Panc1 (cell line): Measurements from ENCODE around the gene PSMD7. TPM values are rescaled to one million over a fixed set of nuclear protein-coding genes. Genes with fewer than 3 reads are reported as not detected.

Source experiments
- ATAC-seq: fragments of 200-7000 bp; cut with Tn5 transposase; 2 replicates; pipeline ENCODE4 v1.9.1; 2020; ENCODE audit warnings: mild to moderate bottlenecking, moderate library complexity
- BruUV-seq: library from RNA; stranded (reverse); fragments of 400-500 nt; replicated peaks from 2 replicates; lab custom pipeline; 2021; lab: Mats Ljungman, UMichigan
- CTCF ChIA-PET: fragments of 300-600 bp; sonication (Branson Sonifier 250); formaldehyde crosslinking; loops from one replicate; lab custom pipeline; 2022; ENCODE audit warnings: antibody characterized with exemption; lab: Charles Lee
- POLR2A ChIA-PET: fragments of 300-600 bp; sonication (Branson Sonifier 250); formaldehyde crosslinking; loops from one replicate; lab custom pipeline; 2022; ENCODE audit warnings: antibody characterized with exemption; lab: Charles Lee
- DNase-seq: peaks from one replicate; pipeline ENCODE4 v3.0.0-alpha.2; 2010; ENCODE audit warnings: low read depth, low spot score
- H3K27ac ChIP-seq: 2 replicates; pipeline ENCODE4 v1.5.1; 2011; ENCODE audit warnings: mild to moderate bottlenecking, low read length, inconsistent platforms
- H3K27me3 ChIP-seq: fragments of 200-500 bp; sonication (Bioruptor generic); 2 replicates; pipeline ENCODE4 v1.6.0; 2014; ENCODE audit warnings: low read length, inconsistent platforms; ENCODE audit not compliant: control insufficient read depth, insufficient read depth
- H3K36me3 ChIP-seq: fragments of 200-500 bp; sonication (Bioruptor generic); 2 replicates; pipeline ENCODE4 v1.5.1; 2014; ENCODE audit warnings: inconsistent platforms, mild to moderate bottlenecking, low read length, moderate library complexity; ENCODE audit not compliant: control insufficient read depth, insufficient read depth
- H3K4me1 ChIP-seq: 2 replicates; pipeline ENCODE4 v1.5.1; 2011; ENCODE audit warnings: inconsistent platforms, mild to moderate bottlenecking, low read length, moderate library complexity; ENCODE audit not compliant: control insufficient read depth, insufficient read depth
- H3K4me3 ChIP-seq, 2 experiments: 2 replicates each; pipeline ENCODE4 v1.5.1; 2011 to 2012; ENCODE audit warnings: low read depth in 2 of 2, low read length in 2 of 2, mild to moderate bottlenecking in 2 of 2, inconsistent platforms in 1 of 2, moderate library complexity in 1 of 2
- H3K9me3 ChIP-seq: fragments of 200-500 bp; sonication (Bioruptor generic); 2 replicates; pipeline ENCODE4 v1.5.1; 2014; ENCODE audit warnings: low read depth, mild to moderate bottlenecking, inconsistent platforms, low read length, moderate library complexity; ENCODE audit not compliant: control insufficient read depth, insufficient read depth
- POLR2AphosphoS5 ChIP-seq: IDR thresholded peaks from 2 replicates; pipeline ENCODE4 v1.6.1; 2012; ENCODE audit warnings: mild to moderate bottlenecking, low read depth, low read length, moderate library complexity
- SIN3A ChIP-seq: IDR thresholded peaks from 2 replicates; pipeline ENCODE4 v1.6.1; 2012; ENCODE audit warnings: low read depth, mild to moderate bottlenecking, low read length, moderate library complexity, borderline replicate concordance; ENCODE audit not compliant: insufficient read depth
- TCF7L2 ChIP-seq: IDR thresholded peaks from 2 replicates; pipeline ENCODE4 v1.6.1; 2011; ENCODE audit warnings: mild to moderate bottlenecking, low read depth, low read length, inconsistent platforms
- in situ Hi-C: cut with HindIII; loops from 2 replicates; pipeline ENCODE4 v1.10.0; 2016; ENCODE audit warnings: low sequenced_read_pairs, low pct_unique_long_range_greater_than_20kb
- intact Hi-C: fragments of 100-400 bp; cut with micrococcal nuclease; formaldehyde crosslinking; loops from one replicate; pipeline ENCODE4 v1.10.0; 2022; ENCODE audit not compliant: unreplicated experiment
- total RNA-seq: library from RNA; stranded (reverse); gene quantifications from one replicate; pipeline ENCODE4 v1.2.1, GENCODE V29; 2021; ENCODE audit not compliant: unreplicated experiment
- TF ChIP-seq, protein P1 (sequence below), 2 experiments: IDR thresholded peaks; 2 replicates each; pipeline ENCODE4 v1.6.1; 2011 to 2012; ENCODE audit warnings: low read depth in 2 of 2, control low read depth in 1 of 2, low read length in 1 of 2, mild to moderate bottlenecking in 1 of 2, moderate library complexity in 1 of 2; ENCODE audit not compliant: insufficient read depth in 1 of 2
- TF ChIP-seq, protein P2 (sequence below): fragments of 450-650 bp; IDR thresholded peaks from 2 replicates; pipeline ENCODE4 v1.5.1; 2017; ENCODE audit warnings: mild to moderate bottlenecking

PSMD7 gene
- total RNA-seq, 1 experiment from 2014 or later = 83.9 TPM

DNA sequence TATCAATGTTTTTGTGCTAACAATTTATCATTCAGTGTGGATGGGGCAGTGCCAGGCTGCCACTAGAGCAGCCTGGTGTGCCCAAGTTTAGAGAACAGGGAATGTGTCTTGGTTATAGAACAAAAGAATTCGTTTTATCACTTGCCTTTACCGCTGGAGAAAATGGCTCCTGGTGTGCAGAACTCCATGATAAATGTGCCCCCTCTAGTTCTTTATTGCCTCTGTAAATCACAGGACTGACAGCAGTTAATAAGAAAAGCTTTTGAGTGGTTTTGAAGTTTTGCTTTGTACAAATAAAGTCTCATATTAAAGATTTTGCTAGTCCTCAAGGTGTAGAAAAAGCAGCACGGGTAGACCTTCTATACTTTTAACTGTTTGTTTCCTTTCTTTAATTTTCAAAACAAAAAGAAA, 28.2 kb upstream of the PSMD7 start:
- Histone ChIP-seq H3K4me1 (no peaks in the 10 kb centered on the region), H3K27ac (no peak overlapping the region), H3K9me3 (no peaks in the 10 kb centered on the region), H3K4me3 (no peak overlapping the region), H3K36me3 (no peaks in the 10 kb centered on the region), H3K27me3 (peaks cover 2% of the 10 kb centered on the region; the same call in 1 of the 2 replicates)
- in situ Hi-C loops = no loop called here
- TF ChIP-seq, protein P1, sequence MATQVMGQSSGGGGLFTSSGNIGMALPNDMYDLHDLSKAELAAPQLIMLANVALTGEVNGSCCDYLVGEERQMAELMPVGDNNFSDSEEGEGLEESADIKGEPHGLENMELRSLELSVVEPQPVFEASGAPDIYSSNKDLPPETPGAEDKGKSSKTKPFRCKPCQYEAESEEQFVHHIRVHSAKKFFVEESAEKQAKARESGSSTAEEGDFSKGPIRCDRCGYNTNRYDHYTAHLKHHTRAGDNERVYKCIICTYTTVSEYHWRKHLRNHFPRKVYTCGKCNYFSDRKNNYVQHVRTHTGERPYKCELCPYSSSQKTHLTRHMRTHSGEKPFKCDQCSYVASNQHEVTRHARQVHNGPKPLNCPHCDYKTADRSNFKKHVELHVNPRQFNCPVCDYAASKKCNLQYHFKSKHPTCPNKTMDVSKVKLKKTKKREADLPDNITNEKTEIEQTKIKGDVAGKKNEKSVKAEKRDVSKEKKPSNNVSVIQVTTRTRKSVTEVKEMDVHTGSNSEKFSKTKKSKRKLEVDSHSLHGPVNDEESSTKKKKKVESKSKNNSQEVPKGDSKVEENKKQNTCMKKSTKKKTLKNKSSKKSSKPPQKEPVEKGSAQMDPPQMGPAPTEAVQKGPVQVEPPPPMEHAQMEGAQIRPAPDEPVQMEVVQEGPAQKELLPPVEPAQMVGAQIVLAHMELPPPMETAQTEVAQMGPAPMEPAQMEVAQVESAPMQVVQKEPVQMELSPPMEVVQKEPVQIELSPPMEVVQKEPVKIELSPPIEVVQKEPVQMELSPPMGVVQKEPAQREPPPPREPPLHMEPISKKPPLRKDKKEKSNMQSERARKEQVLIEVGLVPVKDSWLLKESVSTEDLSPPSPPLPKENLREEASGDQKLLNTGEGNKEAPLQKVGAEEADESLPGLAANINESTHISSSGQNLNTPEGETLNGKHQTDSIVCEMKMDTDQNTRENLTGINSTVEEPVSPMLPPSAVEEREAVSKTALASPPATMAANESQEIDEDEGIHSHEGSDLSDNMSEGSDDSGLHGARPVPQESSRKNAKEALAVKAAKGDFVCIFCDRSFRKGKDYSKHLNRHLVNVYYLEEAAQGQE (IDR thresholded peaks at IDR 0.05; ENCODE audit: insufficient read depth in 1 of 2, low read depth in 2 of 2, low read length in 1 of 2) = no peak
- TF ChIP-seq SIN3A (no peak), POLR2AphosphoS5 (no peak), TCF7L2 (no peak)
- TF ChIP-seq, protein P2, sequence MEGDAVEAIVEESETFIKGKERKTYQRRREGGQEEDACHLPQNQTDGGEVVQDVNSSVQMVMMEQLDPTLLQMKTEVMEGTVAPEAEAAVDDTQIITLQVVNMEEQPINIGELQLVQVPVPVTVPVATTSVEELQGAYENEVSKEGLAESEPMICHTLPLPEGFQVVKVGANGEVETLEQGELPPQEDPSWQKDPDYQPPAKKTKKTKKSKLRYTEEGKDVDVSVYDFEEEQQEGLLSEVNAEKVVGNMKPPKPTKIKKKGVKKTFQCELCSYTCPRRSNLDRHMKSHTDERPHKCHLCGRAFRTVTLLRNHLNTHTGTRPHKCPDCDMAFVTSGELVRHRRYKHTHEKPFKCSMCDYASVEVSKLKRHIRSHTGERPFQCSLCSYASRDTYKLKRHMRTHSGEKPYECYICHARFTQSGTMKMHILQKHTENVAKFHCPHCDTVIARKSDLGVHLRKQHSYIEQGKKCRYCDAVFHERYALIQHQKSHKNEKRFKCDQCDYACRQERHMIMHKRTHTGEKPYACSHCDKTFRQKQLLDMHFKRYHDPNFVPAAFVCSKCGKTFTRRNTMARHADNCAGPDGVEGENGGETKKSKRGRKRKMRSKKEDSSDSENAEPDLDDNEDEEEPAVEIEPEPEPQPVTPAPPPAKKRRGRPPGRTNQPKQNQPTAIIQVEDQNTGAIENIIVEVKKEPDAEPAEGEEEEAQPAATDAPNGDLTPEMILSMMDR = no peak
- ChIA-PET POLR2A (no interaction called here), CTCF (no interaction called here)
- ATAC-seq (no peak), DNase-seq (no peak)
- no TSS peak for BruUV-seq
- intact Hi-C loops = no loop called here

DNA sequence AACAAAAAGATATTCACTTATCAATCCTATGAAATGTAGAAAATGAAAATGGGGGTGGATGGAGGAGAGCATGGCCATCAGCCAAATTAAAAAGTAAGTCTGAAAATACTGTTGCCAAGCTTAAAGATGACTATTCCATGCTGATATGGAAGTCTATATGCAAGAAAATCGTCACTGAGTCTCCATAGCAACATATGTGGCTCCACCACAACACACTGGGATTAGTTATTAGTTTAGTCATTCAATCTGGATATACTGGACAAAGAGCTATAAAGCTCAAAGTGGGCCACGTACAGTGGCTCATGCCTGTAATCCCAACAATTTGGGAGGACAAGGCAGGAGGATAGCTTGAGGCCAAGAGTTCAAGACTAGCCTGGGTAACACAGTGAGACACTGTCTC, 24.7 kb upstream of the PSMD7 start:
- no peak overlapping the region for H3K27ac ChIP-seq
- POLR2A ChIA-PET = no interaction called here
- ATAC-seq = no peak
- DNase-seq = no peak
- H3K4me1 ChIP-seq = no peaks in the 10 kb centered on the region
- BruUV-seq = no TSS peak
- no peaks in the 10 kb centered on the region for H3K9me3 ChIP-seq
- no peak overlapping the region for H3K4me3 ChIP-seq
- H3K36me3 ChIP-seq = no peaks in the 10 kb centered on the region
- TF ChIP-seq POLR2AphosphoS5 (no peak), TCF7L2 (no peak), SIN3A (no peak)
- TF ChIP-seq, protein P1 (IDR thresholded peaks at IDR 0.05; ENCODE audit: insufficient read depth in 1 of 2, low read depth in 2 of 2, low read length in 1 of 2) = no peak
- TF ChIP-seq, protein P2 = no peak
- H3K27me3 ChIP-seq = peaks cover 4% of the 10 kb centered on the region
- CTCF ChIA-PET = interaction anchor here (0.7 kb wide), 1 partner anchor 205 kb away, joined by 3 read pairs; no protein-coding TSS in a partner anchor
- intact Hi-C loops (no loop called here), in situ Hi-C loops (no loop called here)
